NB4 (cell line): ENCODE data around the gene ME2.
"Not testable (repeated sequence)": the region's sequence is repeated elsewhere in the genome, so short reads cannot be mapped to it uniquely, and the experiment has no call there.

ENCODE experiments used
- CTCF ChIP-seq: IDR thresholded peaks from one replicate; pipeline ENCODE4 v1.5.1; 2012; ENCODE audit warnings: low read depth, low read length
- POLR2A ChIP-seq: IDR thresholded peaks from 2 replicates; pipeline ENCODE4 v1.6.1; 2011; ENCODE audit warnings: mild to moderate bottlenecking; ENCODE audit not compliant: insufficient read length; ENCODE audit errors: extremely low read depth

GRCh38 chr18:50972404-50972803 is 93.5 kb downstream of the ME2 start:
- not testable (repeated sequence) for TF ChIP-seq CTCF, POLR2A
